Bronchial epithelial cell (primary cell): Measurements from ENCODE around the gene C8B. TPM values are rescaled to one million over a fixed set of nuclear protein-coding genes. Genes with fewer than 3 reads are reported as not detected.

Source experiments
- DNase-seq: peaks from one replicate; pipeline ENCODE4 v3.0.0-alpha.2; 2010; ENCODE audit warnings: low read depth
- FAIRE-seq: peaks from 2 replicates; lab custom pipeline; 2011; peaks lifted over from hg19 to GRCh38; lab: Jason Lieb, UNC
- H3K27me3 ChIP-seq: 2 replicates; pipeline ENCODE4 v1.5.1; 2011; ENCODE audit warnings: low read length; ENCODE audit not compliant: control insufficient read depth, insufficient read depth
- H3K36me3 ChIP-seq: 2 replicates; pipeline ENCODE4 v1.5.1; 2011; ENCODE audit warnings: low read length; ENCODE audit not compliant: control insufficient read depth, insufficient read depth
- H3K4me3 ChIP-seq: 2 replicates; pipeline ENCODE4 v1.5.1; 2011; ENCODE audit warnings: mild to moderate bottlenecking, low read depth, low read length, control low read depth
- total RNA-seq: library from RNA; depleted of rRNA; stranded (reverse); fragments of >200 nt; gene quantifications from 2 replicates; pipeline ENCODE4 v1.2.1, GENCODE V29; 2014
- TF ChIP-seq, protein P1 (sequence below): IDR thresholded peaks from 2 replicates; pipeline ENCODE4 v1.5.1; 2011; ENCODE audit warnings: mild to moderate bottlenecking, moderate library complexity, low read length, control low read depth, inconsistent platforms; ENCODE audit not compliant: insufficient read depth, severe bottlenecking

The C8B gene
- total RNA-seq, 1 donor from 2014 or later: not detected

DNA sequence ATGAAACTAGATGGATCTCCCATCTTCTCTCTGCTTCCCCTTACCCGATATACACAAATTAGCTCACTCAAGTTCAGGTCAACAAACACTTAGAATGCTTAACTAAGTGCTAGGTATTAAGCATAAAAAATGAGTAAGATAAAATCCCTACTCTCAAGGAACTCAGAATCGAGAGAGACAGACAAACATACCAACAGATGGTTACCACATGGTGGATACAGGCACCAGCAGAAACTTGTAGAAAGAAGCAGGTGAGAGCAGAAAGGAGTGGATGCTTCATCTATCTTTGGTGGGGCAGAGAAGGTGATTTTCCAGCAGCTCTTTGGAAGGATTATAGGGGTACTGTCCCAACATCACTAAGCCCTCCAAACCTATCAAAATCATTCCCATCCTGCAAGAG, 32.2 kb downstream of the C8B start:
- DNase-seq (no peak), FAIRE-seq (no peak)
- H3K4me3 ChIP-seq: no peak overlapping the region
- TF ChIP-seq, protein P1, sequence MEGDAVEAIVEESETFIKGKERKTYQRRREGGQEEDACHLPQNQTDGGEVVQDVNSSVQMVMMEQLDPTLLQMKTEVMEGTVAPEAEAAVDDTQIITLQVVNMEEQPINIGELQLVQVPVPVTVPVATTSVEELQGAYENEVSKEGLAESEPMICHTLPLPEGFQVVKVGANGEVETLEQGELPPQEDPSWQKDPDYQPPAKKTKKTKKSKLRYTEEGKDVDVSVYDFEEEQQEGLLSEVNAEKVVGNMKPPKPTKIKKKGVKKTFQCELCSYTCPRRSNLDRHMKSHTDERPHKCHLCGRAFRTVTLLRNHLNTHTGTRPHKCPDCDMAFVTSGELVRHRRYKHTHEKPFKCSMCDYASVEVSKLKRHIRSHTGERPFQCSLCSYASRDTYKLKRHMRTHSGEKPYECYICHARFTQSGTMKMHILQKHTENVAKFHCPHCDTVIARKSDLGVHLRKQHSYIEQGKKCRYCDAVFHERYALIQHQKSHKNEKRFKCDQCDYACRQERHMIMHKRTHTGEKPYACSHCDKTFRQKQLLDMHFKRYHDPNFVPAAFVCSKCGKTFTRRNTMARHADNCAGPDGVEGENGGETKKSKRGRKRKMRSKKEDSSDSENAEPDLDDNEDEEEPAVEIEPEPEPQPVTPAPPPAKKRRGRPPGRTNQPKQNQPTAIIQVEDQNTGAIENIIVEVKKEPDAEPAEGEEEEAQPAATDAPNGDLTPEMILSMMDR: no peak
- H3K27me3 ChIP-seq: no peaks in the 10 kb centered on the region
- H3K36me3 ChIP-seq: no peaks in the 10 kb centered on the region

DNA sequence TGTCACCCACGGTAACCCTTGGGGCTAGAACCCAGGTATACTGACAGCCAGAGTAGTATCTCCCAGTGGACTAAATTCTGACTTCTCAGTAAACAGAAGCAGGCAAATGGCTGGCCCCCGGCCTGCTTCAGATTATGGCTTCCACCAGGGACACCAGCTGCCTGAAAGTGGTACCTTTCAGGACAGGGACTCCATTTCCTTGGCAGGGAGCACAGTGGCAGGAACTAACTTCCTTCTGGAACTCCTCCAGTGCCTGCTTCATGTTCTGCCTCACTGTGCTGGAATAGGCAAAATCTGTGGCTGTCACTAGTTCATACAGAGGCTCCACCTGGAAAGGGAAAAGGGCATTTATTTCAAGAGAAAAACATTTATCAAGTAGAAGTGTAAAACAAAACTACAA, 32.7 kb downstream of the C8B start:
- TF ChIP-seq, protein P1: no peak
- FAIRE-seq (no peak), DNase-seq (no peak)
- no peak overlapping the region for H3K4me3 ChIP-seq
- no peaks in the 10 kb centered on the region for H3K36me3 ChIP-seq
- H3K27me3 ChIP-seq: no peaks in the 10 kb centered on the region

DNA sequence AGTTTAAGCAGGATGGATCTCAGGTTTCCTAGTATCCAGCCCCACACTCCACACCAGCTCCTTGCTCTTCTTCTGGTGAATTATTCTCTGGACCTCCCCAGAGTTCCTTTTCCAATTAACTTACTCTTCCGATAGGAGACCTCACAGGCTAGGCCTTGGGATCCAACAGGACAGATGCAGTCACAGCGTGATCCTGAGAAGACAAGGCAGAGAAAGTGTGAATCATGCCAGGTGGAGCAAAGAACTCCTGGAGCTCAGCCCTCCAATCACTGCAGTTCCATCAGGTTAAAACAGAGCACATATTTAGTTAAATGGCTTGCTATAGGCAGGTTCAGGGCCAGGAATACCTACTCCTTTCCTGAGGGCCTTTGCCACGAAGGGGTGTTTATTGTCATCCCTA, 34.1 kb downstream of the C8B start:
- Histone ChIP-seq H3K27me3 (no peaks in the 10 kb centered on the region), H3K4me3 (no peak overlapping the region), H3K36me3 (no peaks in the 10 kb centered on the region)
- DNase-seq: no peak
- FAIRE-seq: no peak
- TF ChIP-seq, protein P1: no peak

DNA sequence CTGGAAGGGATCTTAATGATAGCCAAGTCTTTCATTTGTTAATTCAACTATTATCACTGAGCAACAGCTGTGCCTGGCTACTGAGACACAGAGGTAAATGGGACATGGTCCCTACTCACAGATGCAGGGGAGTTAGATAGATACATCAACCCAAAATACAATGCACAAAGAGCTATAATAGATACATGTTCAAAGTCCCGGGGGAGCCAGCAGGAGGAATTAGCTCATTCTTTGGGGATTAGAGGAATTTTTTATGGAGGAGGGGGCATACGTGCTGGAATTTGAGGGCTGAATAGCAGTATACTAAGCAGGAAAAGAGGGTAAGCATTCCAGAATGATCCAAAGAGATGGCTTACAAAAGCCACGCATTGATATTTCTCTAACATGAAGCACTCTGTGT, 34.6 kb downstream of the C8B start:
- H3K27me3 ChIP-seq: no peaks in the 10 kb centered on the region
- DNase-seq (no peak), FAIRE-seq (no peak)
- H3K4me3 ChIP-seq: no peak overlapping the region
- TF ChIP-seq, protein P1: no peak
- no peaks in the 10 kb centered on the region for H3K36me3 ChIP-seq

DNA sequence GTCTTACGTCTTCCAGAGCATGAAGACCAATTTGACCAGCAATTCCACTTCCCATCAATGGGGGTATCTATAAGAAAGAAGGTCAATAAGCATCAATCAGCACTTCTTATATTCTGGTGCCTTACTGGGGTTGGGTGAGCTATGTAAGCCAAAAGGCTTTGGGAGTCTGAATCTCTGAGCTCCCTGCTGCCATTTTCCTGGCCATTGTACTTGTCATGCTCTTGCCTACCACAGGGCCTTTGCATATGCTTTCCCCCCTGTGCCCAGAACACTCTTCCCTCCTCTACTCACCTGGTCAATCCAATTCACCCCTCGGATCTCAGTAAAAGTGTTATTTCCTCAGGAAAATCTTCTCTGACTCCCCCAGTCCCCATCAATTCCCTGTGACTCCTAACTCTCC, 36.3 kb downstream of the C8B start:
- TF ChIP-seq, protein P1: no peak
- no peak for DNase-seq
- Histone ChIP-seq H3K27me3 (no peaks in the 10 kb centered on the region), H3K4me3 (no peak overlapping the region), H3K36me3 (no peaks in the 10 kb centered on the region)
- no peak for FAIRE-seq

DNA sequence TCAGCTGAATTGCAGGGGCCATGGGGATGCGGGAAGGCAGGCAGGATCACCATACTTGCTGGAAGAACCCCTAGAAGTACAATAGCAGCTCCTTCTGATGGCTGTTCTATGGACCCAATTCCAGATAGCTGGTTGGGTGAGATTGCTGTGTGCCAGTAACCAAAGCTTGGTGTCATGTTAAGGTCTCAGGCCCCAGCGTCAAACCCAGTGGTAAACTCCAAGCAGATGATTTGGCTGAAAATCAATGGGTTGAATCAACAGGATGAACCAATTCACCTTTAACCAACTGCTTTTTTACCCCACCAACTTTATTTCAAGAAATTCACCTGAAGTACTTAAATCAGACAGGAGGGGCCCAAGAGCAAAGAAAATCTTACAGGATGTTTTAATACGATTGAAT, 37.8 kb downstream of the C8B start:
- TF ChIP-seq, protein P1: no peak
- Histone ChIP-seq H3K36me3 (no peaks in the 10 kb centered on the region), H3K27me3 (no peaks in the 10 kb centered on the region), H3K4me3 (no peak overlapping the region)
- FAIRE-seq (no peak), DNase-seq (no peak)
